Stimulated activated CD4-positive, alpha-beta T cell treated with anti-CD3 and anti-CD28 coated beads, Interleukin-15, amount 100 ng/mL, for 1 hour (primary cell): ENCODE measurements around the gene CKMT1B.
"Not testable (repeated sequence)": the region's sequence is repeated elsewhere in the genome, so short reads cannot be mapped to it uniquely, and the experiment has no call there.

Experiments
- DNase-seq, 2 donors: peaks; one replicate each; pipeline ENCODE4 v3.0.0-alpha.2; 2020; ENCODE audit warnings: low read depth in 1 of 2, low spot score in 1 of 2

The CKMT1B gene

DNA sequence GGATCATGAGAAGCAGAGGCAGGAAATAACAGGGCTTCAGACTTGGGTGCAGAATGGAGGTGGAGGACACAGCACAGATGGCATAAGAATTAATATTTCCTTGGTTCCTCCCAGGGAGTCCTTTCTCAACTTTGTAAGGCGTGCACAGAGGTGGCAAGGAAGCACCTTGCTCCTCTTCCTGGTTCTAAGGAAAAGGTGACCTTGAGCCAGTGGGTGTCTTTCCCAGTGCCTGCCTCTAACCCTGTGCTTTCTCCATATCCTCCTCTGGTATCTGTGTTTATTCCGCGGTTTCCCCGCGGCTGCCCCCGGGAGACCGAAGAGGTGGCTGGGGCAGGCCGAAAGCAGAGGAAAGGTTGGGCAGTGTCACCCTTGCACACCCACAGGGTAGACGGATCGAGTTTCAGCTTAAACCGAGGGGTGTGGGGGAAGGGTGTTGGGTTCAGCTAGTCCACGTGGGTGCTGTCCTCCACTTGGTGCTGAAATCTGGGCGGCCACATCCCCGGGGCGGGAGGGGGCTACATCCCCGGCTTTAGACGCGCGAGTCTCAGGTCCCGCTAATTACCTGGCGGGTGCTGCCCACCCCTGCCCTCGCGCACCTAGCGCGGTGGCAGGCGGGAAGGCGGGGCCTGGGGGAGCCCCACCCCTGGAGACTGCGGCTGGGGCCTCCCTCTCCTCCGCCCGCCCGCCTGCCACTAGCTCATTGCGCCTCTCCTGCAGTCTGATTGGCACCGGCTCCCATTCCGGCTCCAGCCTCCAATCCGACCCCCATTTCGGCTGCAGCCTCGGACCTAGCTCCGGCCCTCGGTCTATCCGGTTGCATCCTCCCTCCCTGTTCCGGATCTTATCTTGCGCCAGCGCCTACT is at the start of gene CKMT1B:
Gene CKMT1B, plus strand, starts transcription at position 700 of the 863 bp plus-strand sequence. CDS start 192 bp downstream, outside the sequence.
- DNase-seq = not testable (repeated sequence)

DNA sequence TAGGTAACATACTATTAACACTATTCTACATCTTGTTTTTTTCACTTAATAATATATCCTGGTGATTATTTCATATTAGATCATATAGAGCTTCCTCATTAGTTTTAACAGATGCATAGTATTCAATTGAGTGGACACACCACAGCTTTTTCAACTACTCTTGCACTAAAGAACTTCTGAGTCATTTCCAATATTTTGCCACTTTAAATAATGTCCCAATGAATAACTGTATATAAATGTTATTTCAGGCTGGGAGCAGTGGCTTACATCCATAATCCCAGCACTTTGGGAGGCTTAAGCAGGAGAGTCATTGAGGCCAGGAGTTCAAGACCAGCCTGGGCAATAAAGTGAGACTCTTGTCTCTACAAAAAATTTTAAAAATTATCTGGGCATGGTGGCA is 49.6 kb upstream of the CKMT1B start:
- DNase-seq = no peak

DNA sequence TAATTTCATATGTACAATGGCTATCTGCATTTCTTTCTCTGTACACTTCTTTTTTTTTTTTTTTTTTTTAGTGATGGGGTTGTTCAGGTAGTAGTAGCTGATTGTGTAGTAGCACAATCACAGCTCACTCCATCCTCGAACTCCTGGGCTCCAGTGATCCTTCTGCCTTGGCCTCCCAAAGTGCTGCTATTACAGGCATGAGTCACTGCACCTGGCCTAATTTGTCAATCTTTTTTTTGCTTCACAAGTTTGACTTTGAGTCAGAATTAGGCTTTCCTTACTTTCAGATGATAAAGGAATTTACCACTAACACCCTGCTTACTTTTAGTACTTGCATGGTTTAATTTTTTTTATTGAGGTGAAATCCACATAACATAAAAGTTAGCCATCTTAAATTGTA is 48.4 kb upstream of the CKMT1B start:
- DNase-seq = no peak

DNA sequence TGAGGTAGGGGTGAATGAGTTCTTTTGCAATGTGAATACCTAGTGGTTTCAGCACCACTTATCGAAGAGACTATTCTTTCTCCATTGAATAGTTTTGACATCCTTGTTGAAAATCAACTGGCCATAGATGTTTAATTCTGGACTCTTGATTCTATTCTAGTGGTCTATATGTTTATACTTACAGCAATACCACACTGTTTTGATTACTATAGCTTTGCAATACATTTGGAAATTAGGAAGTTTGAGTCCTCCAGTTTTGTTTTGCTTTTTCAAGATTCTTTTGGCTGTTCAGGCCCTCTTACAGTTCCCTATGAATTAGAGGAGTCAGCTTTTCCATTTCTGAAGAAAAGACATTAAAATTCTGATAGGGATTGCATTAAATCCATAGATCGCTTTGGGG is 46.3 kb upstream of the CKMT1B start:
- DNase-seq = no peak

DNA sequence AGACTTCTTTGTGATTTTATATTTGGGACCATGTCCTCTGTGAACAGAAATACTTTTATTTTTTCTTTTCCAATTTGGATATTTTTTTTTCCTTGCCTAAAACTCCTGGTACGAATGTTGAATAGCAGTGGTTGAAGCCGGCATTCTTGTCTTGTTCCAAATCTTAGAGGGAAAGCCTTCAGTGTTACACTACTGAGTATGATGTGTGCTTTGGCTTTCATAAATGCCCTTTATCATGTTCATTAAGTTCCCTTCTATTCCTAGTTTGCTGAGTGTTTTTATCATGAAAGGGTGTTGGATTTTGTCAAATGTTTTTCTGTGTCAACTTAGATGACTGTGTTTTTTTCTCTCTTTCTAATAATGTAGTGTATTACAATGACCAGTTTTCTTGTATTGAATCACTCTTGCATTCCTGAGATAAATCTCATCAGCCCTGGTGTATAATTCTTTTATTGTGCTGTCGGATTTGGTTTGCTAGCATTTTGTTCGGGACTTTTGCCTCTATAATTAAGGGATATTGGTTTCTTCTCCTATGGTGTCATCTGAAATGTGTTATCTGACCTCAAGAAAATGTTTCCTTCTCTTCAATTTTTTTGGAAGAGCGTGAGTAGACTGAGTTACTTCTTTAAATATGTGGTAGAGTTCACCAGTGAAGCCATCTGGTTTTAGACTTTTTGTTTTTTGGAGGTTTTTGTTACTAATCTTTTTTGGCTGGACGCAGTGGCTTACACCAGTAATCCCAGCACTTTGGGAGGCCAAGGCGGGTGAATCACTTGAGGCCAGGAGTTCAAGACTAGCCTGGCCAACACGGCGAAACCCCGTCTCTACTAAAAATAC is 43.1 kb upstream of the CKMT1B start:
- DNase-seq = no peak

DNA sequence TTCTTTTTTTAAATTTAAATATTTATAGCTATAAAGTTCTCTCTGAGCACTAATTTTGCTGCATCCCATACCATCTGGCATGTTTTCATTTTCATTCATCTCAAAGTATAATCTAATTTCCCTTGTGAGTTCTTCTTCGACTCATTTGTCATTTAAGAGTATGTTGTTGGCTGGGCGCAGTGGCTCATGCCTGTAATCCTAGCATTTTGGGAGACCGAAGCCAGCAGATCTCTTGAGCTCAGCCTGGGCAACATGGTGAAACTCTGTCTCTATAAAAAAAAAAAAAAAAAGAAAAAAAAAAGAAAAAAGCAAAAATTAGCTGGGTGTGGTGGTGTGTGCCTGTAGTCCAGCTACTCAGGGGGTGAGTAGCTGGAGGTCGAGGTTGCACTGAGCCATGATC is 41.6 kb upstream of the CKMT1B start:
- DNase-seq = no peak

DNA sequence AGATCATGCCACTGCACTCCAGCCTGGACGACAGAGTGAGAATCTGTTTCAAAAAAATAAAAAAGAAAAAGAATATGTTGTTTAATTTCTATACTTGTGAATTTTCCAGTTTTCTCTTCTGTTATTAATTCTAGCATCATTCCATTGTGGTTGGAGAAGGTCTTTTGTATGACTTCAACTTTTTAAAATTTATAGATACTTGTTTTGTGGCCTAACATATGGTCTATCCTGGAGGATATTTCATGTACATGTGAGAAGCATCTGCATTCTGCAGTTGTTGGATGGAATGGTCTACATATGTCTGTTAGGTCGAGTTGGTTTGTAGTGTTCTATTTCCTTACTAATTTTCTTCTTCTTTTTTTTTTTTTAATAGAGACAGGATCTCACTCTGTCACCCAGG is 40.8 kb upstream of the CKMT1B start:
- DNase-seq = no peak

DNA sequence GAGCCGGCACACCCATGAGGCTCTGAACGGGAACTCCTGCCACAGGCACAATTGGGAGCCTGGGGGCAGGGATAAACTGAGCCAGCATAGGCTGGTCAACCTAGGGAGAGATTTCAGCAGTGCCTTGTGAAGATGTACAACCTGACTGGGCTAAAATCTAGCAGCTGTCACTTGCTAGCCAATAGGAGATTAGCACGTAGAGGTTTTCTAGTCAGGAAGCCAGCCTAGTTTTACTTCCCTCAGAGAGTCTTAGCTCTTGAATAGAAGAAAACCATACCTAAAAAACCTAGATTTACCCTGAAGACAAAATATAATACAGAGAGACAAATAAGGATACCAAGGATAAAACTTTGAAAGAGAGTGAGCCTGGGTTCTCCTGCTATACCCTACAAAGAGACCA is 31.1 kb upstream of the CKMT1B start:
- not testable (repeated sequence) for DNase-seq

DNA sequence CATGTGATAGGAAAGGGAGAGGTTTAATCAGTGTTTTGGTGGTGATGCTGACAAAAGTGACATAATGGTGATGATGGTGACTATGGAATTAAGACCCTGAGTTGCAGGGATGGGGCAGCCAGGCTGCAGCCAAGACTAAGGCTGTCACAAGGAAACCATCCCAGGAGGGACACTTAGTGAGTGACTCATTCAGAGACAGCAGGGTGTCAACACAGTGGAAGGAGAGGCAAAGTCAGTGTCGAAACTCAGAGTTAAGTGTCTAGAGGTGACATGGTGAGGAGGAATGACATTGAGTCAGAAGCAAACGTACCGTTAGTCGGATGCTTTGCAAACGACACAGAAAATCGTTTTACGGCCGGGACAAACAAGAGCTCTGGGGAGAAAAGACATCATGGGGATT is 30.0 kb upstream of the CKMT1B start:
- not testable (repeated sequence) for DNase-seq

DNA sequence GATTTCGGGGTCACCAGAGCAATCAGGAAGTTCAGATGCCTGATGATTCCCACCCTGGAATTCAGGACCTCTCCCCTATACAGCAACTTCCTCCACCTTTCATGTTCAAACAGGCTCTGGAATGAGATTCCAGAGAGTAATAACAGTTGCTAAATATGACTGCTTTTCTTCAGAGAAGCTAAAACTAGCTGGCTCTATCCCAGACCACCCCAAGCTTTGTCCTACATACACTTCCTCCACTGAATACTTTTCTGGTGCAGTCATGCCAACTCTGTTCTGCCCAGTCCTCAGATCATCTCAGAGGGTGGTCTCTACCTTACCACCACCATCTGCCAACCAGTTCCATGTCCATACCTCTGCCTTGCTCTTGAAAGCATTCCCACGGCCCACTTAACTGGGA is 27.2 kb upstream of the CKMT1B start:
- not testable (repeated sequence) for DNase-seq

DNA sequence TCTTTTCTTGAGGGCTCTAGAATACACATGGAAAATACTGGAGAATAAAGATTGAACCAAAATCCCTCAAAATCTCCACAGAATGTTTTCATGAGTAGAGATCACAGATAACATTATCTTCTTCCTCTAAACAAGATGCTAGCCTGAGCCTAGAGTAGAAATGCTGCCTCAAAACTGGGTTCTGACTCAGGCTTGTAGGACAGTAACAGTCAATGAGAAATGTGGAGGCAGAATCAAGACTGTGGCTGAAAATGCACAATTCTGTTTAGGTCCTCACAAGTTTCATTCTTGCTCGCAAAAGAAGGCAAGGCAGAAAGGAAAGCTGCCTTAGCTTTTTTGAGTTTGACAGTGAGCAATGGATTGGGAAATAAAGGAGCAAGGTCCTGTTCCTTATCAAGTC is 19.2 kb upstream of the CKMT1B start:
- not testable (repeated sequence) for DNase-seq

DNA sequence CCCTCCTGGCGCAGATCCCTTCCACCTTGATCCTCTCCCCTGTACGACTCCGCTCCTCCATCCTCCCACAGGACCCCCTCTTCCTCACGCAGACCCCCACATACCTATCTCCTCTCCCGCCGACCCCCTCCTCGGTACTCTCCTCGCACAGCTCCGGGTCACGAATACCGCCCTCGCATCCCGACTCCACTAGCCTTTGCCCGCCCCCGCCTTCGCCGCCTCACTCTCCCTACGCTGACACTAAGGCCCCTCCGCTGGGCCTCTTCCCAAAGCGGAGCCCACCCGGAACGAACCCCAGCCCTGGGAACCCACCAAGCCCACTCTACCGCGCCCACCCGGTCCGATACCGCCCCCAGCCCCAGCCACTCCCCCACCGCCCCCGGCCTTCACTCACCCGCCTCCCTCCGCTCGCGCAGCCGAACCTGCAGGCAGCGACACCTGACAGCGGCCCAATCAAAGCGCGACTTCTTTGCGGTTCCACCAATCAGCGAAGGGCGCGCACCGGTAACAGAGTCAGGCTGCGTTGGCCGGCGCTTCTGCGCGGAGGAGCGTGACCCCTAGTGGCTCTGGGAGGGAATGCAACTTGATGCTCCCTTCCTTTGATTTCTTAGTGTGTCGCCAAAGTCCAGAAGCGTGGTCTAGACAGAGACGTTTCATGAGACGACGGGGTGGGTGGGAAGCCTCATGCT is 3.9 kb upstream of the CKMT1B start, which contains the start of gene PPIP5K1:
Gene PPIP5K1, minus strand, starts transcription at position 431 of the 689 bp plus-strand sequence. CDS start 5,704 bp downstream, outside the sequence.
- DNase-seq = not testable (repeated sequence)

DNA sequence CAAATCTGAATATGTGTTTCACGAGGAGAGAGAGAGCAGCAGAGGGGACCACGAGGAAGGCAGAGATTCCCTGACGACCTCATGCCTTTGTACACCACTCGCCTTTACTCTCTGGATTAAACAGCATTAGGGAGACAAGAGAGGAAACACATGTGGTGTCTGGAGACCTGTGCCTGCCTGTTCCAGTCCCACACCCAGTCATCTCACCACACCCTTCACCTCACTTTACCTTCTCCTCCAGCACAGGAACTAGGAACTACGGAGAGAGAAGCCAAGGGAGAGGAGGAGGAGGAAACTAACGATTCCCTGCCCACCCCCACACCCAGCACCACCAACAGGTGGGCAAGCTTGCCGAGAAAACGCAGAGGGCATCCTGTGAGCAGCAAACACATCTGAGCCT is 986 bp upstream of the CKMT1B start:
- DNase-seq = not testable (repeated sequence)

DNA sequence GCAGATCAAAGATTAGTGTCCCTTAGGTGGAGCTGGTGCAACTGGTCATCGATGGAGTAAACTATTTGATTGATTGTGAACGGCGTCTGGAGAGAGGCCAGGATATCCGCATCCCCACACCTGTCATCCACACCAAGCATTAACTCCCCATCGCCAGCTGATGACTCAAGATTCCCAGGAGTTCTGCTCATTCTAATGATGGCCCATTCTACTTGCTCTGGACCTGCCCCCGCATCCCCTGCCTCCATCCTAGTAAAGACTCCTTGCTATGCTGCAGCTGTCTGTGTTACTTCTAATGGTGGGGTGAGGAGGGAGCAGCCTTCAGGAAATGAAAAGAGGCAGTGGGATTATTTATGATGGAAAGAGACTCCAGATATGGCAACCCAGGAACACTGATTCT is 5.3 kb downstream of the CKMT1B start:
- DNase-seq = not testable (repeated sequence)

DNA sequence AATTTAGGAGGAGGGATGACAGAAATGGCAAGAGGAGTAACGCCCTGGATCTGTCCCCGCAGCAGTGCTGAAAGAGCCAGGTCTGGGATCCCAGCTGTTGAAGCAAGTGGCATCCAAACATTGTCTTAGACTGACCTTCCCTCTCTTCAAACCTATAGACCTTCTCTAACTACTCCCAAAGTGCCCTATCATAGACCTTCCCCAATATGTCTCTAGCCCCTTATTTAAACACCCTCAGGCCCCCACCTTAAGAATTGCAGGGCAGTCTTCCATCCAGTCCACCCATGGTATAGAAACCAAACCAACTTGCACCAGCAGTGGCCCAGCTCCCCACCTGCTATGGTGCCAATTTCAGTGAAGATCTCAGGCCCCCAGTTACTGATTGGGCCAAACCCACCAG is 6.4 kb downstream of the CKMT1B start:
- DNase-seq = not testable (repeated sequence)

DNA sequence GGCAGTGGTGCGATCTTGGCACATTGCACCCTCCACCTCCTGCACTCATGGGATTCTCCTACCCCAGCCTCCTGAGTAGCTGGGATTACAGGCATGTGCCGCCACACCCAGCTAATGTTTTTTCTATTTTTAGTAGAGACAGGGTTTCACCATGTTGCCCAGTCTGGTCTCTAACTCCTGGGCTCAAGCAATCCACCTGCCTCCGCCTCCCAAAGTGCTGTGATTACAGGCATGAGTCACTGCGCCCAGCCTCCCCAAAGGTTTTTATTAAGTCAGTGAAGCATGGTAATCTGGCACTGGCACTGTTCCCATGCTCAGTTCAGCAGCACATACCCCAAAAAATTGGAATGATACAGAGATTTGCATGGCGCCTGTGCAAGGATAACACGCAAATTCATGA is 8.4 kb downstream of the CKMT1B start:
- DNase-seq = not testable (repeated sequence)

DNA sequence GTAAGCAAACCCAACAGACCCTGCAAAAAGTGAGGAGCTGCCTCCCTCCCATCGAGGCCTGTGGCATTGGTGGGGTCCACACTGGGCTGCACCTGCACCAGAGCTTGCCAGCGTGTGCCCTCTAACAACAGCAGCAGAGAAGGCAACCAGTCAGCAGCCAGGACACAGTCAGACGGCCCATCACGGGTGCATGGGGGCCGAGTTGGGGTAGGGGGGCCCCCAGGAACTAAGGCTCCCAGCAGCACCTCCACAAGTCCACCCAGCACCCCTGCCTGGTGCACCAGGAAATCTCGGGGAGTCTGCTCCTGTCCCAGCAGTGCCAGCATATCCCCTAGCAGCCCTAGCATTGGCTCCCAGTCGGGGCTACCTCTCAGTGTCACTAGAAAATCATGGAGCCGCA is 23.9 kb downstream of the CKMT1B start:
- not testable (repeated sequence) for DNase-seq

DNA sequence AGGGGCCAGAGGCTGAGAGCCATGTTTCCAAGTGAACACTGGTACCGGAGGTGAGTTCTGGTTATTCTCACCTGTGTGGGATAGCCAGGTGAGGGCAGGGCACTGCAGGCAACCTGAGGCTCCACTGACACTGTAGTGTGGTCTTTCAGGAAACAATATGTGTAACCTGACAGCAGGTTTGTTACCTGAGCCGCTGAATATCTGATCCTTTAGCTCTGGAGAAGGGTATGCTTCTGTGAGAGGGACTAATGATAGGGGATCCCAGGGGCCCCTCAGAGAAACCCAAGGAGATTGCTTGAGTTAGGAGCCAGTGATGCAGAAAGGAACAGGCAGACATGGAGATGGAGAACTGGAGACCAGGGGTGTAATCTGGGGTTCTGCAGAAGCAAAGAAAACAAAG is 24.9 kb downstream of the CKMT1B start, which contains the start of gene STRC:
Gene STRC, minus strand, starts transcription at position 101 of the 400 bp plus-strand sequence. Its CDS starts 78 bp downstream, at position 23.
- DNase-seq = not testable (repeated sequence)

DNA sequence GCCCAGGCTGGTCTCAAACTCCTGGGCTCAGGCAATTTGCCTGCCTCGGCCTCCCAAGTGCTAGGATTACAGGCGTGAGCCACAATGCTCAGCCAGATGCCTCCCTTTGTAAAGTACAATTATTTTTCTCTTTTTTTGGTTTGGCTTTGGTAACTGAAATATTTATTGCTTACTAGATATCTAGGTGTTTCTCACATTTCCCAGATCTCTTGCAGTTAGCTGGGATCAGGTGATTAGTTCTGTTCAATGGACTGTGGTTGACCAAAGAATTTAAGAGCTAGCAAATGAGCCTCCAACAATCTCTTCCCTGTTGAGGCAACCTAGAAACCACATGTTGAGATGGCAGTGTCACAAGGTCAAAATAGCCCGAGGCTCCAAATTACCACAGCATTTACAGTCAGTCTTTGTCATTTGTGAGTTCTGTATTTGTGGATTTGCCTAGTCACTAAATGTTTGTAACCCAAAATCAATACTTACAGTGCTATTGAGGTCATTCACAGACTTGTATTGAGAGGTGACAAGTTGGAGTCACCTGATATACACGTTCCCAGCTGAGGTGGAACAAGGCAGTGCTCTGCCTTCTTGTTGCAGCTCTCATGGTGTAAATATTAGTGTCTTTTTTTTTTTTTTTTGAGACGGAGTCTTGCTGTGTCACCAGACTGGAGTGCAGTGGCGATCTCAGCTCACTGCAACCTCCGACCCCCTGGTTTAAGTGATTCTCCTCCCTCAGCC is 28.4 kb downstream of the CKMT1B start:
- not testable (repeated sequence) for DNase-seq

DNA sequence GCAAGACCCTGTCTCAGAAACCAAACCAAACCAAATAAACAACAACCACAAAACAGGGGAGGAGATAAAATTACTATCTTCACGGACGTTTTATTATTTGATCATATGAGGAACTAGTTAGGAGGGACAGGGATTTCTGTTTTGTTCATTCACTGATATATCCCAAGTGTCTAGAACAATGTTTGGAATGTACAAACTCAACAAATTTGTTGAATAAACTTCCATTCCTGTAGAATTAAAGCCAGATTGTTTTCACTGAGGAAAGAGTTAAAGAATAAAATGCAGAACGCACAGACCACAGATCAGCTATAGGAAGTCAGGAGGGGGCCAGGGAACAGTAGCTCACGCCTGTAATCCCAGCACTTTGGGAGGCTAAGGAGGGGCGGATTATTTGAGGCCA is 31.3 kb downstream of the CKMT1B start:
- no peak for DNase-seq
